Neural crest cell (in vitro differentiated cells): ENCODE data around the gene F5. TPM values are rescaled to one million over a fixed set of nuclear protein-coding genes. Genes with fewer than 3 reads are reported as not detected.

ENCODE experiments used
- DNase-seq: peaks from one replicate; pipeline ENCODE4 v3.0.0; 2021; ENCODE audit warnings: low read depth, mixed read lengths, low spot score
- H3K27ac Mint-ChIP-seq: one replicate; pipeline ENCODE4 v1.8.0; 2021; ENCODE audit warnings: mild to moderate bottlenecking, mixed read lengths; ENCODE audit not compliant: unreplicated experiment
- H3K27me3 Mint-ChIP-seq: 2 replicates; pipeline ENCODE4 v1.8.0; 2021; ENCODE audit warnings: low read depth, mild to moderate bottlenecking, mixed read lengths
- H3K36me3 Mint-ChIP-seq: 2 replicates; pipeline ENCODE4 v1.8.0; 2021; ENCODE audit warnings: low read depth, mild to moderate bottlenecking, mixed read lengths
- H3K4me1 Mint-ChIP-seq: 2 replicates; pipeline ENCODE4 v1.8.0; 2021; ENCODE audit warnings: mixed read lengths
- H3K4me3 Mint-ChIP-seq: one replicate; pipeline ENCODE4 v1.8.0; 2021; ENCODE audit warnings: mild to moderate bottlenecking, mixed read lengths
- H3K9me3 Mint-ChIP-seq: 2 replicates; pipeline ENCODE4 v1.8.0; 2021; ENCODE audit warnings: mixed read lengths
- total RNA-seq: library from RNA; stranded (reverse); gene quantifications from 2 replicates; pipeline ENCODE4 v1.2.1, GENCODE V29; 2021
- TF ChIP-seq, protein P1 (sequence below): fragments of 200-600 bp; sonication (generic); conservative IDR thresholded peaks from 2 replicates; pipeline ENCODE4 v1.5.0; 2021; ENCODE audit warnings: antibody characterized with exemption, mild to moderate bottlenecking

Gene F5
- total RNA-seq, 1 donor from 2014 or later = not detected

DNA sequence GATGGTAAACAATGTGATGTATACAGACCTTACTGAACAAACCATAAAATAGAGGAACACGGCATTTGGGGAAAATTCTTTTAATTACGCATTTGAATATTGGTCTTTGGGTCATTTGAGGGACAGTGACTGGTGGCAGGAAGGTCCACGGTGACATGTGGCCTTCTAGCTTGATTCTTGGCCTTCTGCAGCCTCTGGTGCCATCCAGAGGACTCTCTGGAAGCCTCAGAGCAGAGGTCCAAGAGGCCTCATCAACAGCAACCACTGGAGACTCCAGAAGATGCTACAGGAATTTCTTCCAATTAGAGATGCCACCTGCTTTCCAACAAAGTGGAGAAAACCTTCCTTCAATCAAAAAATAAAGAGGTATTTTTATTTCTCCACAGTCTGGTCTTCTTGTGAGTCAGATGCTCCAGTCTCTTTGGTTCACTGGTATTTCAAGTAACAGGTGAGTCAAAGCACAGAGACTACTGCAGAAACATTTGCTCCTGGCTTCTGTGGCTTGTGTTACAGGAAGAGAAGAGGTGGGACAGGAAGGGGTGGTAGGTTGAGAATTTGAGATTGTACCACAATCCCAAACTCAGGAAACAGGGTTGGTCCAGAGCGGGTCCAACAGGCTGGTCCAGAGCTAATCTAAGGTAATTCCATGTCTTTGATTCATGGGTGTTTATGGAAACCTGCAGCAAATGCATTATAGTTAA, 2.7 kb upstream of the F5 start:
- no peaks in the 10 kb centered on the region for H3K36me3 Mint-ChIP-seq
- DNase-seq = no peak
- H3K4me3 Mint-ChIP-seq = no peak overlapping the region
- H3K27ac Mint-ChIP-seq = no peak overlapping the region
- H3K4me1 Mint-ChIP-seq = no peaks in the 10 kb centered on the region
- TF ChIP-seq, protein P1, sequence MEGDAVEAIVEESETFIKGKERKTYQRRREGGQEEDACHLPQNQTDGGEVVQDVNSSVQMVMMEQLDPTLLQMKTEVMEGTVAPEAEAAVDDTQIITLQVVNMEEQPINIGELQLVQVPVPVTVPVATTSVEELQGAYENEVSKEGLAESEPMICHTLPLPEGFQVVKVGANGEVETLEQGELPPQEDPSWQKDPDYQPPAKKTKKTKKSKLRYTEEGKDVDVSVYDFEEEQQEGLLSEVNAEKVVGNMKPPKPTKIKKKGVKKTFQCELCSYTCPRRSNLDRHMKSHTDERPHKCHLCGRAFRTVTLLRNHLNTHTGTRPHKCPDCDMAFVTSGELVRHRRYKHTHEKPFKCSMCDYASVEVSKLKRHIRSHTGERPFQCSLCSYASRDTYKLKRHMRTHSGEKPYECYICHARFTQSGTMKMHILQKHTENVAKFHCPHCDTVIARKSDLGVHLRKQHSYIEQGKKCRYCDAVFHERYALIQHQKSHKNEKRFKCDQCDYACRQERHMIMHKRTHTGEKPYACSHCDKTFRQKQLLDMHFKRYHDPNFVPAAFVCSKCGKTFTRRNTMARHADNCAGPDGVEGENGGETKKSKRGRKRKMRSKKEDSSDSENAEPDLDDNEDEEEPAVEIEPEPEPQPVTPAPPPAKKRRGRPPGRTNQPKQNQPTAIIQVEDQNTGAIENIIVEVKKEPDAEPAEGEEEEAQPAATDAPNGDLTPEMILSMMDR = no peak
- H3K27me3 Mint-ChIP-seq = peaks cover 94% of the 10 kb centered on the region
- H3K9me3 Mint-ChIP-seq = no peaks in the 10 kb centered on the region

DNA sequence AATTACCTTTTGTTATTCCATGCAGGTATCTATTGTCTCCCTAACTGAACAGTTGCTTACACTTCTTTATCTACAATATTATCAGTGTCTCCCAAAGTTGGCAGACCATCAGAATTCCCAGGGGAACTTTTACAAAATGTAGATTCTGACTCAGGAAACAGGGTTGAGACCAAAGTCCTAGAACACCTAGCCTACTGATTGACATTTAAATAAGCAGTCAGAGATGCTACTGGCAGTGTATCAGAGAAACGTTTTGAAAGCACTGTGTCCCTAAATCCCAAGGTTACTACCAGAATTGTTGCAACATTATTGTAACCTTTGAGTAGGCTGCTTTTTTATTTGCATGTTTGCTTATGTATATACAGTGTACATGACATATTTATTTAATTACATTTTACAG, 1.8 kb upstream of the F5 start:
- H3K36me3 Mint-ChIP-seq = no peaks in the 10 kb centered on the region
- no peaks in the 10 kb centered on the region for H3K9me3 Mint-ChIP-seq
- peaks cover 94% of the 10 kb centered on the region for H3K27me3 Mint-ChIP-seq
- TF ChIP-seq, protein P1 = no peak
- H3K4me3 Mint-ChIP-seq = no peak overlapping the region
- H3K27ac Mint-ChIP-seq = no peak overlapping the region
- no peak for DNase-seq
- H3K4me1 Mint-ChIP-seq = no peaks in the 10 kb centered on the region

DNA sequence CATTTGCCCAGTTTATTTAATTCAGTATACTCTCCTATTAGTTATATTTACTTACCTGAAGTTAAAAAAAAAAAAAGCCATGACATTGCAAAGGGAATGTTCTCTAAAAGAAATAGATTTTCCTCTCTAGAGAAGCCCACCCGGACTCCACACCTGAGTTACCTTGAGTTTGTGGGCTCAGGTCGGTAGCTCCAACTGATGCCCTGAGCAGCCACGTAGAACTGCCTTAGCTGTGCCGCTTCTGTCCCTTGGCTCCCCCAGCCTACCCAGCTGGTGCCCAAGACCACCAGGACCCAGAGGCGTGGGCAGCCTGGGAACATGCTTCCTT, 250 bp downstream of the F5 start:
- no peaks in the 10 kb centered on the region for H3K4me1 Mint-ChIP-seq
- DNase-seq = no peak
- no peak overlapping the region for H3K4me3 Mint-ChIP-seq
- H3K27me3 Mint-ChIP-seq = peaks cover 81% of the 10 kb centered on the region
- H3K9me3 Mint-ChIP-seq = no peaks in the 10 kb centered on the region
- TF ChIP-seq, protein P1 = no peak
- no peaks in the 10 kb centered on the region for H3K36me3 Mint-ChIP-seq
- no peak overlapping the region for H3K27ac Mint-ChIP-seq

DNA sequence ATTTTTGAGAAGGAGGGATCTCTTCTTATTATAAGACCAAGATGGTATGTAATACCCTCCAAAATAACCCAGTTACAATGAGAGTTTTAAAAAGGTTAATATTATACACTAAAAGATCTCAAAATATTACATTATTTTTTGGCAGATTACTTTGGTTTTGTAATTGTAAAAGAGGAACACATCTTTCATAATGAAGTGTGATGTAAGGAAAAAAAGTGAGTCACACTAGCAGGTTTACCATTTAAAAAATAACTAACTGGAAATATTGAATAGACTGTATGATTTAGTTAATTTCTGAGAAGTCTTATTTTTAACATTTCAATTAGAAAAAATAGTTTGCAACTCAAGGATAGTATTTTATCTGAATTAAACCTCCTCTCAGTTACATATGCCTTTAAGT, 1.1 kb downstream of the F5 start:
- Mint-ChIP-seq H3K27me3 (peaks cover 76% of the 10 kb centered on the region), H3K9me3 (no peaks in the 10 kb centered on the region), H3K4me1 (no peaks in the 10 kb centered on the region), H3K27ac (no peak overlapping the region), H3K36me3 (no peaks in the 10 kb centered on the region), H3K4me3 (no peak overlapping the region)
- TF ChIP-seq, protein P1 = no peak
- no peak for DNase-seq

DNA sequence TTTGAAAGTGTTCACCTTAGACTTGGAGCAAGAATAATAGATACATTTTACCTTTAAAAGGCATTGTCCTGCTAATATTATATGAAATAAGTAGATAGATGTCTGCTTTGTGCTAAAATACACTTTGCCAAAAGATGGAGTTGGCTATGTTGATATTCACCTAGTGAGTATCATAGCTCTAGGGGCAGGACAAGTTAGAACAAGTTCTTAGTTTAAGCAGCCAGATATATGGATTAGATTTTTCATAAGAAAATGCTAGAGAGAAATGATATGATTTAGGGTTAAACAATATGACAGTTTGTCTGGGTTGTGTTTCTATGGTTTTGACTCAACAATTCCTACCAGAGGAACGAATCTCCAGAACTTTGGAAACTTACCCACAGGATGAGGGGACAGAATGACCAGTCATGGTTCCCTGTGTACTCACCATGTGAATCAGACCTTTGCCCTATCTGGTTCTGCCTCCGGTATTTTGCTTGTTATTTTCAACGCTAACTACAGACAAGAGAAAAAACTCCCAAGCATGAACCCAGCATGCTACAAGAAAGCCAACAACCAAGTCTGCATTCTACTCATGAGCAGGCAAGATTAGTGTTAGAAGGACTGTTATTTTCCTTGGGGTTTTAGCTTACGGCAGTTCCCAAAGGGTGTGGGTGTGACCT, 1.7 kb downstream of the F5 start:
- Mint-ChIP-seq H3K4me1 (no peaks in the 10 kb centered on the region), H3K36me3 (no peaks in the 10 kb centered on the region), H3K9me3 (no peaks in the 10 kb centered on the region), H3K27me3 (peaks cover 71% of the 10 kb centered on the region), H3K27ac (no peak overlapping the region), H3K4me3 (no peak overlapping the region)
- DNase-seq = no peak
- TF ChIP-seq, protein P1 = no peak
